ENCODE data around the gene RAB9A. TPM values are rescaled to one million over a fixed set of nuclear protein-coding genes. Genes with fewer than 3 reads are reported as not detected.

The RAB9A gene
- total and polyA plus RNA-seq, 3 donors from 2014 or later = 12.9 to 13.2 (median 13.1) TPM

DNA sequence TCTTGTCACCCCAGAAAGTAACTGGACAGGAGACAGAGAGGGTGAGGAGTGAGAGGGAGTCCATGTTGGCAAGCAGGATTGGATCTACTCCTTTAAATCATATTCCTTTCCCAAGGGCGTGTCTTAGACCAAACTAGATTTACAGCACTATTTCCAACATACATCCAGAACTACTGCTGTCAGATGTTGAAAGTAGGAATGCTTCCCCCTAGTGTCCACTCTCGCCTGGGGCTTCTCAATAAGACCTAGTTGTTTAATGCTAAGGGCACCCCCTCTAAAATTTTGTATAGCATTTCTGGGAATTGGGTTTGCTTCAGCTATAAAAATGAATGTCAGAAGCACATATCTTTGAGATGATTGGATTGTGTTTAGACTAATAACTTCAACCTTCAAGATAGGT lies 58.9 kb downstream of the RAB9A start:
- WGBS, 2 donors = 53 to 57% methylated on average over 2 of the region's 2 CpGs
- Histone ChIP-seq H3K4me3 (no peak overlapping the region), H3K36me3 (ENCODE audit: low read depth, missing control alignments) (no peaks in the 10 kb centered on the region), H3K27ac (no peak overlapping the region), H3K27me3 (no peaks in the 10 kb centered on the region), H3K4me1 (no peaks in the 10 kb centered on the region), H3K9me3 (no peaks in the 10 kb centered on the region)
- intact Hi-C loops (cut with DNase I; ENCODE audit: low total_unique reads) = no loop called here
- TF ChIP-seq, protein P1, sequence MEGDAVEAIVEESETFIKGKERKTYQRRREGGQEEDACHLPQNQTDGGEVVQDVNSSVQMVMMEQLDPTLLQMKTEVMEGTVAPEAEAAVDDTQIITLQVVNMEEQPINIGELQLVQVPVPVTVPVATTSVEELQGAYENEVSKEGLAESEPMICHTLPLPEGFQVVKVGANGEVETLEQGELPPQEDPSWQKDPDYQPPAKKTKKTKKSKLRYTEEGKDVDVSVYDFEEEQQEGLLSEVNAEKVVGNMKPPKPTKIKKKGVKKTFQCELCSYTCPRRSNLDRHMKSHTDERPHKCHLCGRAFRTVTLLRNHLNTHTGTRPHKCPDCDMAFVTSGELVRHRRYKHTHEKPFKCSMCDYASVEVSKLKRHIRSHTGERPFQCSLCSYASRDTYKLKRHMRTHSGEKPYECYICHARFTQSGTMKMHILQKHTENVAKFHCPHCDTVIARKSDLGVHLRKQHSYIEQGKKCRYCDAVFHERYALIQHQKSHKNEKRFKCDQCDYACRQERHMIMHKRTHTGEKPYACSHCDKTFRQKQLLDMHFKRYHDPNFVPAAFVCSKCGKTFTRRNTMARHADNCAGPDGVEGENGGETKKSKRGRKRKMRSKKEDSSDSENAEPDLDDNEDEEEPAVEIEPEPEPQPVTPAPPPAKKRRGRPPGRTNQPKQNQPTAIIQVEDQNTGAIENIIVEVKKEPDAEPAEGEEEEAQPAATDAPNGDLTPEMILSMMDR (IDR thresholded peaks at IDR 0.05) = peak; percentile 14 to 18 (median 15)
- no peak for TF ChIP-seq POLR2A (IDR thresholded peaks at IDR 0.05)
- DNase-seq = peak; percentile 68

DNA sequence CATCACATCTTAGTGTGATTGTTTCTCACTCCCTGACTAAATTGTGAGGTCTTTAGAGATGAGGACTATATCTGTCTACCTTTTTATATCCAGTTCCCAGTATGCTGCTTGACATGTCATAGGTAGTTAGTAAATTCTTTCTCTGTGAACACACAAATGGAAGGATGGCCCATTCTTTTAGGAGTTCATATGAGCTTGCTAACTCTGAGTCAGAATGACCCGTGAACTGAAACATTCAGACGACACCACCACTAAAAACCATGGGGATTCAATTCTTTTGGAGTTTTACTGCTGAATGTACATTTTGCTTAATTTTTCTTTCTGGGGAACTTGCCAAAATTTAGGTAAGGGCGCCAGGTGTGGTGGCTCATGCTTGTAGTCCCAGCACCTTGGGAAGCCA lies 59.6 kb downstream of the RAB9A start:
- Histone ChIP-seq H3K36me3 (ENCODE audit: low read depth, missing control alignments) (no peaks in the 10 kb centered on the region), H3K27me3 (no peaks in the 10 kb centered on the region), H3K9me3 (no peaks in the 10 kb centered on the region), H3K27ac (no peak overlapping the region), H3K4me1 (no peaks in the 10 kb centered on the region), H3K4me3 (no peak overlapping the region)
- no peak for DNase-seq
- WGBS, 2 donors = 87 to 94% methylated on average over 3 of the region's 3 CpGs
- intact Hi-C loops (cut with DNase I; ENCODE audit: low total_unique reads) = no loop called here
- no peak for TF ChIP-seq POLR2A (IDR thresholded peaks at IDR 0.05)
- TF ChIP-seq, protein P1 (IDR thresholded peaks at IDR 0.05) = no peak

DNA sequence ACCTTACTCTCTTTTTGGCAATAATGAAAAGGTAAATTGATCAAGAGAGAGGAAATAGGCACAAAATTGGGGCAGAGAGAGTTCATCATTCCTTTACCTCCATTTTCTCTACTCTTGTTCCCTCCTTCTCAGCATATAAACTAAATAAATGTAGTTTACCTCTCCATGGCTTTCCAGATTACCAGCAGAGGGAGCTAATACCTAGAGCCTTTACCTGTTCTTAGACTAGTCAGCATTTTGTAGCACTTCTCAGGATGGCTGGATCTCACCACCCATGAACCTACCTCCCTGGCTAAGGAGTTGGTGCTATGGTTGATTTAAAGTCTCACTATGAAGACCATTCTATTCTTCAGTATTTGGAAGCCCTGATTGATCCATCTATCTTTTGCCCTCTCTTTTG lies 61.3 kb downstream of the RAB9A start:
- no peak overlapping the region for H3K27ac ChIP-seq
- intact Hi-C loops (cut with DNase I; ENCODE audit: low total_unique reads) = no loop called here
- no peak for DNase-seq

DNA sequence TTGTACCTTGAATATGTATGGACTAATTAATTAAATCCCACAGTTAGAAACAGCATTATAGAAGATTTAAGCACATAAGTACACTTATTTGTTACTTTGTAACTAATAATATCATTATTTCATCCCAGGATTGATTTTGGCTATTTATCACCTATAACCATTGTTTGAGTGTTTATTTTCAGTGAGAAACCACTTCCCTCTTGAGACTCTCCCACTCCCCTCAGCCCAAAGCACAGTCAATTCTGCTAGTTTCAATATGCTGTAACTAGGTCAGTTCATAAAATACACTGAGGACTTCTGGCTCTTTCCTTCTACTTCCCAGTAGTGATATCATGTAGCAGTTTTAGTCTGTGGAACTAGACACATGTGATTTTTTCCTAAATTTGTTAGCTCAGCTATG lies 61.9 kb downstream of the RAB9A start:
- DNase-seq = no peak
- Histone ChIP-seq H3K27me3 (no peaks in the 10 kb centered on the region), H3K9me3 (no peaks in the 10 kb centered on the region), H3K36me3 (ENCODE audit: low read depth, missing control alignments) (no peaks in the 10 kb centered on the region), H3K4me1 (no peaks in the 10 kb centered on the region), H3K4me3 (no peak overlapping the region), H3K27ac (no peak overlapping the region)
- intact Hi-C loops (cut with DNase I; ENCODE audit: low total_unique reads) = no loop called here
- TF ChIP-seq, protein P1 (IDR thresholded peaks at IDR 0.05) = no peak
- TF ChIP-seq POLR2A (IDR thresholded peaks at IDR 0.05) = no peak

More for the DNA sequence above, 61.3 kb downstream of the RAB9A start:
- Histone ChIP-seq H3K27me3 (no peaks in the 10 kb centered on the region), H3K4me1 (no peaks in the 10 kb centered on the region), H3K9me3 (no peaks in the 10 kb centered on the region), H3K36me3 (ENCODE audit: low read depth, missing control alignments) (no peaks in the 10 kb centered on the region), H3K4me3 (no peak overlapping the region)
- TF ChIP-seq, protein P1 (IDR thresholded peaks at IDR 0.05) = peak; percentile 25 to 53 (median 49)
- TF ChIP-seq POLR2A (IDR thresholded peaks at IDR 0.05) = no peak

DNA sequence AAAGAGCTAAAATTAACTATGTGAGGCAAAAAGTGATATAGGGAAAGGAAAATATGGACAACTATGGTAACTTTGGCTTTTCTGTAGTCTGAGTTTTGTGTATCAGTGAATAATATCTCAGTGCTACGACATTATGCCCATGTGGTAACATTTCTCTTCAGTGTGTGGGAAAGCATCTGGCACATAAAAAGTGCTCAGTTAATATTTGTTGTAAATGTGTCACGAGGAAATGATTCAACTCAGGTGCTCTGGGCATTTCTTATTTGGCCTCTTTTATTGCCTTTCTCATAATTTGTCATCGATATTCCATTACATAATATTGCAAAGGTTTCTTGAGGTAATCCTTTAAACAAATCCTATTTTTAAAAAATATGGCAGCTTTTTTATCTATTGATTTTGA lies 63.2 kb downstream of the RAB9A start:
- WGBS, 2 donors = 85 to 86% methylated on average over 3 of the region's 3 CpGs
- H3K4me3 ChIP-seq = no peak overlapping the region
- no peak for DNase-seq
- no peaks in the 10 kb centered on the region for H3K36me3 ChIP-seq (ENCODE audit: low read depth, missing control alignments)
- no peaks in the 10 kb centered on the region for H3K4me1 ChIP-seq
- H3K9me3 ChIP-seq = no peaks in the 10 kb centered on the region
- H3K27me3 ChIP-seq = no peaks in the 10 kb centered on the region
- H3K27ac ChIP-seq = no peak overlapping the region
- intact Hi-C loops (cut with DNase I; ENCODE audit: low total_unique reads) = no loop called here
- TF ChIP-seq POLR2A (IDR thresholded peaks at IDR 0.05) = no peak
- TF ChIP-seq, protein P1 (IDR thresholded peaks at IDR 0.05) = no peak

Data from testis (tissue), 3 donors.